ENCODE results near the gene EMP3.

GRCh38 chr19:48379058-48379457 lies 53.7 kb downstream of the EMP3 start:
- no peak for TF ChIP-seq CTCF (IDR thresholded peaks at IDR 0.05)
- TF ChIP-seq EZH2 (IDR thresholded peaks at IDR 0.05): no peak
- no peak for TF ChIP-seq EZH2phosphoT487 (IDR thresholded peaks at IDR 0.05)
